Tibial artery (tissue), 4 donors: Measurements from ENCODE around the gene PCIF1.

ENCODE experiments used
- DNase-seq, 2 donors: peaks; one replicate each; pipeline ENCODE4 v3.0.0-alpha.2; 2019
- H3K27ac ChIP-seq, 2 donors: fragments of 200-600 bp; sonication (generic) in 1 of 2; 1 replicate in 1 of 2; 2 replicates in 1 of 2; pipeline ENCODE4 v1.5.1; 2018 to 2019; ENCODE audit warnings: mild to moderate bottlenecking in 1 of 2
- H3K27me3 ChIP-seq, 2 donors: fragments of 200-600 bp; sonication (generic) in 1 of 2; one replicate each; pipeline versions ENCODE4 v1.5.1 to v1.6.0; 2016 to 2019
- H3K36me3 ChIP-seq, 3 donors: fragments of 200-600 bp; sonication (generic) in 2 of 3; one replicate each; pipeline ENCODE4 v1.5.1; 2016 to 2019; ENCODE audit warnings: mild to moderate bottlenecking in 2 of 3
- H3K4me1 ChIP-seq, 4 donors: fragments of 200-600 bp; sonication (generic) in 2 of 4; 1 replicate in 3 of 4; 2 replicates in 1 of 4; pipeline ENCODE4 v1.5.1; 2016 to 2019
- H3K4me3 ChIP-seq, 2 donors: fragments of 200-600 bp; sonication (generic) in 1 of 2; 1 replicate in 1 of 2; 2 replicates in 1 of 2; pipeline ENCODE4 v1.5.1; 2018 to 2019; ENCODE audit warnings: mild to moderate bottlenecking in 2 of 2
- H3K9me3 ChIP-seq, 3 donors: fragments of 200-600 bp; sonication (generic) in 1 of 3; one replicate each; pipeline ENCODE4 v1.5.1; 2016 to 2019
- CTCF ChIP-seq, 2 experiments: fragments of 200-600 bp in 1 of 2; fragments of 450-650 bp in 1 of 2; IDR thresholded peaks; one replicate each; pipeline ENCODE4 v1.5.1; 2017 to 2019; ENCODE audit warnings: antibody characterized with exemption in 2 of 2, mild to moderate bottlenecking in 1 of 2, moderate library complexity in 1 of 2
- intact Hi-C: fragments of 100-400 bp; cut with DNase I; formaldehyde crosslinking; loops from one replicate; pipeline ENCODE4 v1.15.0; 2023; ENCODE audit warnings: low total_unique reads

PCIF1 gene

GRCh38 chr20:45940053-45940452 lies 5.6 kb downstream of the PCIF1 start:
- Histone ChIP-seq H3K36me3 (peaks cover 71 to 80% (median 73%) of the 10 kb centered on the region in 3 donors), H3K27me3 (no peaks in the 10 kb centered on the region), H3K9me3 (no peaks in the 10 kb centered on the region), H3K4me1 (peaks cover 0 to 14% (median 7%) of the 10 kb centered on the region in 4 donors), H3K27ac (no peak overlapping the region), H3K4me3 (no peak overlapping the region)
- DNase-seq, result no peak
- intact Hi-C loops, result no loop called here
- TF ChIP-seq CTCF (IDR thresholded peaks at IDR 0.05), result no peak

- Histone ChIP-seq H3K4me1 (peaks cover 0 to 14% (median 7%) of the 10 kb centered on the region in 4 donors), H3K9me3 (no peaks in the 10 kb centered on the region), H3K27me3 (no peaks in the 10 kb centered on the region), H3K36me3 (peaks cover 75 to 84% (median 77%) of the 10 kb centered on the region in 3 donors), H3K4me3 (no peak overlapping the region), H3K27ac (no peak overlapping the region)
- no peak for TF ChIP-seq CTCF (IDR thresholded peaks at IDR 0.05)
- intact Hi-C loops, result no loop called here
- no peak for DNase-seq
These were observed 6.0 kb downstream of the PCIF1 start for GRCh38 chr20:45940469-45940868.

GRCh38 chr20:45943613-45944012 lies 9.1 kb downstream of the PCIF1 start:
- peaks cover 90 to 100% (median 96%) of the 10 kb centered on the region in 3 donors for H3K36me3 ChIP-seq
- DNase-seq, result no peak
- no peaks in the 10 kb centered on the region for H3K27me3 ChIP-seq
- intact Hi-C loops, result no loop called here
- peaks cover 0 to 4% (median 0%) of the 10 kb centered on the region in 4 donors for H3K4me1 ChIP-seq
- no peaks in the 10 kb centered on the region for H3K9me3 ChIP-seq
- H3K27ac ChIP-seq, result no peak overlapping the region
- no peak overlapping the region for H3K4me3 ChIP-seq
- TF ChIP-seq CTCF (IDR thresholded peaks at IDR 0.05), result no peak

- Histone ChIP-seq H3K36me3 (peaks cover 90 to 100% (median 90%) of the 10 kb centered on the region in 3 donors), H3K27me3 (no peaks in the 10 kb centered on the region), H3K9me3 (no peaks in the 10 kb centered on the region), H3K4me1 (peaks cover 0 to 4% (median 0%) of the 10 kb centered on the region in 4 donors), H3K27ac (no peak overlapping the region), H3K4me3 (no peak overlapping the region)
- DNase-seq, result no peak
- no peak for TF ChIP-seq CTCF (IDR thresholded peaks at IDR 0.05)
- intact Hi-C loops, result no loop called here
These were observed 9.9 kb downstream of the PCIF1 start for GRCh38 chr20:45944151-45944964.

GRCh38 chr20:45944965-45945677 lies 10.6 kb downstream of the PCIF1 start:
- intact Hi-C loops, result no loop called here
- H3K27me3 ChIP-seq, result no peaks in the 10 kb centered on the region
- no peak for TF ChIP-seq CTCF (IDR thresholded peaks at IDR 0.05)
- H3K9me3 ChIP-seq, result no peaks in the 10 kb centered on the region
- H3K27ac ChIP-seq, result no peak overlapping the region
- H3K4me3 ChIP-seq, result no peak overlapping the region
- H3K36me3 ChIP-seq, result peaks cover 89 to 100% (median 90%) of the 10 kb centered on the region in 3 donors
- DNase-seq, result no peak
- peaks cover 0 to 4% (median 0%) of the 10 kb centered on the region in 4 donors for H3K4me1 ChIP-seq
